HepG2 (cell line): ENCODE data around the gene NOSTRIN.

Experiments
- EZH2 ChIP-seq: conservative IDR thresholded peaks from 2 replicates; pipeline ENCODE4 v1.6.1; 2012; ENCODE audit warnings: mild to moderate bottlenecking, low read depth, low read length, moderate library complexity
- HHEX ChIP-seq: IDR thresholded peaks from 2 replicates; pipeline ENCODE4 v1.6.1; 2016; ENCODE audit warnings: control low read depth
- KDM5A ChIP-seq: fragments of 200-600 bp; sonication (generic); IDR thresholded peaks from 2 replicates; pipeline ENCODE4 v1.7.0; 2018; ENCODE audit warnings: antibody characterized with exemption, mild to moderate bottlenecking, low read length, borderline replicate concordance
- MAX ChIP-seq: IDR thresholded peaks from 2 replicates; pipeline ENCODE4 v1.6.1; 2012; ENCODE audit warnings: inconsistent platforms
- MAZ ChIP-seq, 2 experiments: sonication (generic) in 1 of 2; formaldehyde crosslinking in 1 of 2; IDR thresholded peaks; 2 replicates each; pipeline versions ENCODE4 v1.5.0 to v1.6.1; 2012 to 2020; ENCODE audit warnings: low read depth in 2 of 2, mild to moderate bottlenecking in 2 of 2, borderline replicate concordance in 1 of 2, improper control_type of control experiment in 1 of 2, low read length in 1 of 2, missing genetic modification reagents in 1 of 2, moderate library complexity in 1 of 2
- PATZ1 ChIP-seq: sonication (generic); formaldehyde crosslinking; IDR thresholded peaks from 2 replicates; pipeline ENCODE4 v1.4.0; 2020; ENCODE audit warnings: missing genetic modification reagents
- PAX8 ChIP-seq: sonication (generic); formaldehyde crosslinking; IDR thresholded peaks from 2 replicates; pipeline ENCODE4 v1.8.0; 2022; ENCODE audit warnings: mild to moderate bottlenecking, missing genetic modification reagents, borderline replicate concordance
- POLR2AphosphoS5 ChIP-seq: IDR thresholded peaks from 2 replicates; pipeline ENCODE4 v1.6.1; 2012; ENCODE audit warnings: low read depth, low read length
- YY1 ChIP-seq: IDR thresholded peaks from 2 replicates; pipeline ENCODE4 v1.6.1; 2011; ENCODE audit warnings: low read length, low read depth, moderate library complexity, mild to moderate bottlenecking; ENCODE audit not compliant: insufficient read depth, insufficient replicate concordance
- TF ChIP-seq, protein P1 (sequence below): sonication (generic); formaldehyde crosslinking; IDR thresholded peaks from 2 replicates; pipeline ENCODE4 v1.5.0; 2020; ENCODE audit warnings: missing genetic modification reagents

- TF ChIP-seq EZH2 (no peak), POLR2AphosphoS5 (no peak), PAX8 (CRISPR knock-in tag) (no peak), HHEX (CRISPR knock-in tag) (no peak), YY1 (no peak), MAZ (IDR thresholded peaks at IDR 0.05; ENCODE audit: borderline replicate concordance, low read depth, low read length) (no peak), MAZ (CRISPR knock-in tag; IDR thresholded peaks at IDR 0.05; ENCODE audit: low read depth) (no peak), PATZ1 (CRISPR knock-in tag) (no peak), MAX (no peak), KDM5A (no peak)
- TF ChIP-seq, protein P1, sequence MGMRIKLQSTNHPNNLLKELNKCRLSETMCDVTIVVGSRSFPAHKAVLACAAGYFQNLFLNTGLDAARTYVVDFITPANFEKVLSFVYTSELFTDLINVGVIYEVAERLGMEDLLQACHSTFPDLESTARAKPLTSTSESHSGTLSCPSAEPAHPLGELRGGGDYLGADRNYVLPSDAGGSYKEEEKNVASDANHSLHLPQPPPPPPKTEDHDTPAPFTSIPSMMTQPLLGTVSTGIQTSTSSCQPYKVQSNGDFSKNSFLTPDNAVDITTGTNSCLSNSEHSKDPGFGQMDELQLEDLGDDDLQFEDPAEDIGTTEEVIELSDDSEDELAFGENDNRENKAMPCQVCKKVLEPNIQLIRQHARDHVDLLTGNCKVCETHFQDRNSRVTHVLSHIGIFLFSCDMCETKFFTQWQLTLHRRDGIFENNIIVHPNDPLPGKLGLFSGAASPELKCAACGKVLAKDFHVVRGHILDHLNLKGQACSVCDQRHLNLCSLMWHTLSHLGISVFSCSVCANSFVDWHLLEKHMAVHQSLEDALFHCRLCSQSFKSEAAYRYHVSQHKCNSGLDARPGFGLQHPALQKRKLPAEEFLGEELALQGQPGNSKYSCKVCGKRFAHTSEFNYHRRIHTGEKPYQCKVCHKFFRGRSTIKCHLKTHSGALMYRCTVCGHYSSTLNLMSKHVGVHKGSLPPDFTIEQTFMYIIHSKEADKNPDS (CRISPR knock-in tag) = no peak
Observed at GRCh38 chr2:168804214-168804613, 1.8 kb downstream of the NOSTRIN start.
